Large intestine (tissue), 12 donors: ENCODE results near the gene ARL5C. TPM values are rescaled to one million over a fixed set of nuclear protein-coding genes. Genes with fewer than 3 reads are reported as not detected.

Source experiments
- DNase-seq, 2 donors: peaks; one replicate each; pipeline versions ENCODE4 v3.0.0 to v3.0.0-alpha.2; 2013
- H3K27ac ChIP-seq: one replicate; pipeline ENCODE4 v1.5.1; 2013; ENCODE audit warnings: low read length
- H3K27me3 ChIP-seq: 2 replicates; pipeline ENCODE4 v1.6.1; 2013; ENCODE audit warnings: low read length; ENCODE audit not compliant: control insufficient read depth, insufficient read depth
- H3K36me3 ChIP-seq: 2 replicates; pipeline ENCODE4 v1.6.1; 2013; ENCODE audit warnings: low read length; ENCODE audit not compliant: control insufficient read depth, insufficient read depth
- H3K4me1 ChIP-seq: one replicate; pipeline ENCODE4 v1.6.1; 2013; ENCODE audit warnings: low read length; ENCODE audit not compliant: control insufficient read depth, insufficient read depth
- H3K4me3 ChIP-seq: one replicate; pipeline ENCODE4 v1.5.1; 2013; ENCODE audit warnings: low read length
- H3K9me3 ChIP-seq: one replicate; pipeline ENCODE4 v1.6.1; 2013; ENCODE audit warnings: mild to moderate bottlenecking, low read depth, low read length, moderate library complexity; ENCODE audit not compliant: control insufficient read depth
- WGBS: methylation state at CpG from one replicate; pipeline ENCODE4 v1.1.5; 2013; ENCODE audit warnings: low lambda C conversion rate; ENCODE audit not compliant: insufficient coverage; 5-methylcytosine and 5-hydroxymethylcytosine counted together
- long read RNA-seq, 11 donors: transcript quantifications; one replicate each; lab custom pipeline, GENCODE V29; 2026
- polyA plus RNA-seq: library from polyadenylated mRNA; unstranded; fragments of 120-200 nt; gene quantifications from one replicate; pipeline ENCODE4 v1.2.1, GENCODE V29; 2013

Gene ARL5C, protein sequence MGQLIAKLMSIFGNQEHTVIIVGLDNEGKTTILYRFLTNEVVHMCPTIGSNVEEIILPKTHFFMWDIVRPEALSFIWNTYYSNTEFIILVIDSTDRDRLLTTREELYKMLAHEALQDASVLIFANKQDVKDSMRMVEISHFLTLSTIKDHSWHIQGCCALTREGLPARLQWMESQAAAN
- not detected for polyA plus RNA-seq
- long read RNA-seq, donor 1: 0 reads
- long read RNA-seq, donor 2: 0 reads
- long read RNA-seq, donor 3: 0 reads
- long read RNA-seq, donor 4: 0 reads
- long read RNA-seq, donor 5: 0 reads
- long read RNA-seq, donor 6: 0 reads
- long read RNA-seq, donor 7: 0 reads
- long read RNA-seq, donor 8: 0 reads
- long read RNA-seq, donor 9: 0 reads
- long read RNA-seq, donor 10: 0 reads
- long read RNA-seq, donor 11, partial matches to known transcripts: 0 of 1 reads
- long read RNA-seq, donor 11, other reads (novel, unspliced or antisense): 0 of 1 reads

GRCh38 chr17:39165841-39166349 lies at the start of gene ARL5C:
Gene ARL5C, minus strand, starts transcription at chr17:39166161. Its CDS starts 401 bp downstream, at chr17:39165760.
- Histone ChIP-seq H3K27me3 (peaks cover 38% of the 10 kb centered on the region), H3K36me3 (no peaks in the 10 kb centered on the region), H3K4me3 (peak within 1 kb of the TSS; percentile 60), H3K9me3 (peaks cover 5% of the 10 kb centered on the region), H3K4me1 (peaks cover 11% of the 10 kb centered on the region), H3K27ac (no peak within 1 kb of the TSS)
- no peak for DNase-seq
- WGBS: no CpG with 5 or more reads among the region's 17 CpGs

DNA sequence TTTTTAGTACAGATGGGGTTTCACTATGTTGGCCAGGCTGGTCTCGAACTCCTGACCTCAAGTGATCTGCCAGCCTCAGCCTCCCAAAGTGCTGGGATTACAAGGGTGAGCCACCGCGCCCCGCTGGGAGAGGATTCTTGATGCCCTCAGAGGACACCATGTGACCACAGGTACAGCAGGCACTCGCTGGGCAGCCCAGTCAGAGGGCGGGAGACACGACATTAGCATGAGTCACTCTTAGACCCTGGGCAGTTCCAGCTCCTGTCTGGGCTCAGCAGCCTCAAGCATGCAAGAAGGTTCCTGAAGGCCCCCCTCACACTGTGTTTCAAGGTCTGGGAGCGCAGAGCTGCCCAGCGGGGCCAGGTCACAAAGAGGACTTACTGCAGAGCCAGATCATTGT lies 47.9 kb upstream of the ARL5C start:
- H3K9me3 ChIP-seq: peaks cover 3% of the 10 kb centered on the region
- H3K4me1 ChIP-seq: peaks cover 13% of the 10 kb centered on the region
- WGBS: no CpG with 5 or more reads among the region's 9 CpGs
- no peaks in the 10 kb centered on the region for H3K36me3 ChIP-seq
- no peak for DNase-seq
- no peak overlapping the region for H3K4me3 ChIP-seq
- no peak overlapping the region for H3K27ac ChIP-seq
- peaks cover 64% of the 10 kb centered on the region for H3K27me3 ChIP-seq

GRCh38 chr17:39212841-39213480 lies 47.0 kb upstream of the ARL5C start:
- H3K4me3 ChIP-seq: no peak overlapping the region
- peaks cover 65% of the 10 kb centered on the region for H3K27me3 ChIP-seq
- H3K4me1 ChIP-seq: peaks cover 13% of the 10 kb centered on the region
- peaks cover 3% of the 10 kb centered on the region for H3K9me3 ChIP-seq
- no CpG with 5 or more reads among the region's 16 CpGs for WGBS
- DNase-seq: no peak
- H3K27ac ChIP-seq: no peak overlapping the region
- H3K36me3 ChIP-seq: no peaks in the 10 kb centered on the region

DNA sequence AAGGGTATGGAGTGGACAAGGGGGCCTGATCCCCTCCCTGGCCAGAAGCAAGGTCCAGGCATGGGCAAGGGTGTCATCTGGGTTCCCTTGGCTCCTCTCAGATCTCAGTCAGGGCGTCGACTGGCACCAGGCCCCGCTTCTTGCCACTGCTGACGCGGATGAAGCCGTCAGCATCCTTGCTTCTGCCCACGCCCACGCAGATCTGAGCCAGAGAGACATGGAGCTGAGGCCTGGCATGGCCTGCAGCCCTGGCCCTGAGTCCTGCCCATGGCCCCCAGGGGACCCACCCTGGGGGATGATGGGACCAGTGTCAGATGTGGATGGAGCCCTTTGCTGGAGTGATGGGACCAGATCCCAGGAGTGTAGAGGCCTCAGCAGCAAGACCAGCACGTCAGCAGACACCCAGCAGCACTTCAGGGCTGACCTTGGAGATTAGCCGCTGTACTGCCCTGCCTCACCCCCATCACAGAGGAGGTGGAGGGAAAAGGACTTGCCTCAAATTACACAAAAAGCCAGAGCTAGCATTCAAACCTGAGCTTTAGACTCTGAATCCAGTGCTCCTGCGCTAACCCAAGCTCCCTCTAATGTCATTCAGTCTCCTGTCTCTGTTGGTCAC lies 46.3 kb upstream of the ARL5C start:
- Histone ChIP-seq H3K4me3 (no peak overlapping the region), H3K36me3 (no peaks in the 10 kb centered on the region), H3K4me1 (peaks cover 13% of the 10 kb centered on the region), H3K9me3 (peaks cover 3% of the 10 kb centered on the region), H3K27ac (no peak overlapping the region), H3K27me3 (peaks cover 60% of the 10 kb centered on the region)
- no peak for DNase-seq
- no CpG with 5 or more reads among the region's 11 CpGs for WGBS

DNA sequence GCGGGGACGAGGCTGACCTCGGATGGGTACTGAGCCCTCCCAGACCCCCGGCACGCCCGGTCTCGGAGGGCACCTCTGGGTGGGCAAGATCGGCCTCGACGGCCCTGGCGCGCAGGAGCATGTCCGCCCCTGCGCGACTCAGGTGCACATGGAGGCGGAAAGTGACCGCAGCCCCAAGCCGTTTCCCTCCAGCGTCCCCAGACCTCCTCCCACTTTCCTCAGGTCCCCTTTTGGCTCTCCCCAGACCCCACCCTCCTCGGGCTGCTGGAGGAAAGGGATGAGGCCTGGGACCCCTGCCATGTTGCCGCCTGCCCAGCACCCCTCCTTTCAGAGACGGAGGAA lies 44.1 kb upstream of the ARL5C start:
- H3K27ac ChIP-seq: no peak overlapping the region
- peaks cover 13% of the 10 kb centered on the region for H3K4me1 ChIP-seq
- WGBS: no CpG with 5 or more reads among the region's 22 CpGs
- peaks cover 44% of the 10 kb centered on the region for H3K27me3 ChIP-seq
- peak overlapping the region; percentile 16 for H3K4me3 ChIP-seq
- peaks cover 2% of the 10 kb centered on the region for H3K36me3 ChIP-seq
- no peak for DNase-seq
- peaks cover 3% of the 10 kb centered on the region for H3K9me3 ChIP-seq

DNA sequence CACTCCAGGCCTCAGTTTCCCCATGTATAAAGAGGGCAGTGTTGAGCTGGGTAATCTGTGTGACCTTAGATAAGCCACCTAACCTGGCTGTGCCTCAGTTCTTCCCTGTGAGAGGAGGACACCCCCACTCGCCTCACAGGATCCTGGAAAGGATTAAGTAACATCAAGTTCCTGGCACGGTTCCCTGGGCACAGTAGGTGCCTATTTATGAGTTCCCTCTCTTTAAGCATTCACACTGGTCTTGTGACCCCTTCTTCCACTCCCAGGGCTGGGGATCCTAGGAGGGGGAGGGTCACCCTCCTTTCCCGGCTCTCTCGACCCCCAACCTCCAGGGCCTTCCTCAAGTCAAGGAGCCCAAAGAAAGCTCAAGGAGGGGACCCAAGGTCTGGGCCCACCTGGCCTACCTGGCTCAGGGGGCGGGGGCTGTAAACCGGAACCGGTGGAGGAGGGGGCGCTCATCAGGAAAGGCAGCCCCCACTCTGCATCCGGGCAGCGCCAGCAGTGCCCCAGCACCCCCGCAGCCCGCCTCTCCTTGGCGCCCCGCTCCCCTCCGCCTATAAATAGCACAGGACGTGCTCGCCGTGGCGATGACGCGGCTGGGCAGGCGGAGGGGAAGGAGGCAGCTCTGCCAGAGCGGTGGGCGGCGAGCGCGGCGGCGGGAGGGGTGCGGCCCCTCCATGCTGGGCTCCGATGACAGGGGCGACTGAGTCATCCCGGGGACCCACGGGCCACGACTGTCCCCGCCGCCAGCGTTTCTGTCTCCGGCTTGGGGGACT lies 43.5 kb upstream of the ARL5C start:
- peak; percentile 51 to 62 for DNase-seq
- no peak overlapping the region for H3K27ac ChIP-seq
- peaks cover 8% of the 10 kb centered on the region for H3K36me3 ChIP-seq
- peak overlapping the region; percentile 16 for H3K4me3 ChIP-seq
- H3K9me3 ChIP-seq: peaks cover 3% of the 10 kb centered on the region
- no CpG with 5 or more reads among the region's 39 CpGs for WGBS
- peaks cover 13% of the 10 kb centered on the region for H3K4me1 ChIP-seq
- peaks cover 39% of the 10 kb centered on the region for H3K27me3 ChIP-seq

DNA sequence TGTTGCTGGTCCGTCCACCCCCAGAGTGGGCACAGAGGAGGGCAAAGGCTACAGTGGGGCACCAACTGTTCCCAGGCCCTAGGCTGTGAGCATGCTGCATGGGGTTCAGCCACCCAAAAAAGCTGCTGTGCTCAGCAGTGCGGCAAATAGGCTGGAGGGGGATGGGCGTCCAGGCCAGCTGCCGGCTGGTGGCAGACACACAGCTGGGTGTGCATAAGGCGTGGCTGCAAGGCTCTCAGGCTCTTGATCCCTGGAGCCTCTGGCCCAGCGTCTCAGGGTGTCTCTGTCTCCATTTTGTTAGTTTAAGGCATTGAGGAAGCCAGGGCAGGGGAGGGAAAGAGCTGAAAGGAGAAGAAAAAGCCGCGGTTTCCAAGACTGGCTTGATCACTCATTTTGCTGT lies 42.9 kb upstream of the ARL5C start:
- Histone ChIP-seq H3K9me3 (peaks cover 3% of the 10 kb centered on the region), H3K36me3 (peaks cover 14% of the 10 kb centered on the region), H3K4me3 (no peak overlapping the region), H3K27ac (no peak overlapping the region), H3K4me1 (peaks cover 13% of the 10 kb centered on the region), H3K27me3 (peaks cover 35% of the 10 kb centered on the region)
- DNase-seq: no peak
- WGBS: 60% methylated on average over 1 of the region's 8 CpGs

DNA sequence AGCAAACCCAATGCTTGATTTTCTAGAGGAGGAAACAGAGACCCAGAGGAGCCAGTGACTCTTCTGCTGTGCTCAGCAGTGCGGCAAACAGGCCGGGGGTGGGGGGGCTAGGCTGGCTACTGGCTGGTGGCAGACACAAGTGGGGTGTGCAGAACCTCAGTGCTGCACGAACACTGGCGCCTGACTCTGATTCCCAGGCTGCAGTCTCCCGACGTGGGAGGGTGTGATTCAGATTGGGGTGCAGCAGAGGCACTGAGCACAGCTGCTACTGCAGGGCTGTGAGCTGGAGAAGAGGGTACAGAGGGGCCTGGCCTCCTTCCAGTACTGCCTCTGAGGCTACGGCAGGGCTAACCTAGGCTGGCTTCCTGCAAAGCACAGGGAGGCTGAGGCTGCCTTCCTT lies 42.2 kb upstream of the ARL5C start:
- H3K27ac ChIP-seq: no peak overlapping the region
- no peak overlapping the region for H3K4me3 ChIP-seq
- H3K27me3 ChIP-seq: peaks cover 34% of the 10 kb centered on the region
- WGBS: no CpG with 5 or more reads among the region's 7 CpGs
- H3K4me1 ChIP-seq: peaks cover 13% of the 10 kb centered on the region
- peaks cover 22% of the 10 kb centered on the region for H3K36me3 ChIP-seq
- no peak for DNase-seq
- H3K9me3 ChIP-seq: peaks cover 3% of the 10 kb centered on the region

DNA sequence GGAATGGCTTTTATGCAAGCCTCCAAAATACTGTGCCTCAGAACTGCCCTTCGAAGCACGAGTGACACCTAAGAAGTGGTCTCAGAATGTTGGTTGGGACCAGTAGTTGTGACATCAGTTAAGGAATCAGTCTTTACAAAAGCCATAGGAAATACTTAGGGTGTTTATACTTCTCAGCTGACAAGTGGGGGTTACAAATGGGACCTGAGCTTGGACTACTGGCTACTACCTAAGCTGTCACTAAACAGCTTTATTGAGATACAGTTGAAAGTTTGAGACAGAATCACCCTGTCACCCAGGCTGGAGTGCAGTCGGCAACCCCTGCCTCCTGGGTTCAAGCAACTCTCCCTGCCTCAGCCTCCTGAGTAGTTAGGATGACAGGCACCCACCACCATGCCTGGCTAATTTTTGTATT lies 39.2 kb upstream of the ARL5C start:
- Histone ChIP-seq H3K9me3 (peaks cover 3% of the 10 kb centered on the region), H3K4me3 (no peak overlapping the region), H3K36me3 (peaks cover 41% of the 10 kb centered on the region), H3K4me1 (peaks cover 25% of the 10 kb centered on the region), H3K27ac (no peak overlapping the region), H3K27me3 (peaks cover 18% of the 10 kb centered on the region)
- no peak for DNase-seq
- WGBS: no CpG with 5 or more reads among the region's 3 CpGs

DNA sequence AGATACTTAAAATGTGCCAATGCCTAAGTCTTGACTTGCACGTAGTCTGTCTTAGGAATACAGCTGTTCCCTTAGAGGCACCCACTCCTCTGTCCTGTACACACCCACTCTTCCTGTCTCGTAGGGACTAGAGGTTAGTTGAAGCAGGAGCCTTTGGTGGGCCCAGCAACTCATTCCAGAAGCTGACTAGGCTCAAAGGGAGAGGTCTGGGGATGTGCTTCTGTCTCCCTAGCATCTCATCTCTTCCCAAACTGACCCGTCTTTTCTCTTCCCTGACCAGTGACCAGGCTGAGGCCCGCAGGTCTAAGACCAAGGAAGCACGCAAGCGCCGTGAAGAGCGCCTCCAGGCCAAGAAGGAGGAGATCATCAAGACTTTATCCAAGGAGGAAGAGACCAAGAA lies 38.3 kb upstream of the ARL5C start:
- WGBS: no CpG with 5 or more reads among the region's 8 CpGs
- Histone ChIP-seq H3K27ac (no peak overlapping the region), H3K27me3 (peaks cover 9% of the 10 kb centered on the region), H3K36me3 (peaks cover 41% of the 10 kb centered on the region), H3K4me1 (peaks cover 17% of the 10 kb centered on the region), H3K4me3 (no peak overlapping the region), H3K9me3 (no peaks in the 10 kb centered on the region)
- no peak for DNase-seq
